GM23338 (cell line): Measurements from ENCODE around the gene FUT1. TPM values are rescaled to one million over a fixed set of nuclear protein-coding genes. Genes with fewer than 3 reads are reported as not detected.
A peak's percentile ranks its signal among the peaks of the same experiment; 100 is the strongest.

Source experiments
- ATAC-seq: fragments of 200-7000 bp; cut with Tn5 transposase; 3 replicates; pipeline ENCODE4 v1.9.1; 2020
- DNase-seq: peaks from one replicate; pipeline ENCODE4 v3.0.0-alpha.2; 2015; ENCODE audit warnings: low spot score
- H2AFZ ChIP-seq: fragments of 200-600 bp; sonication (generic); 2 replicates; pipeline ENCODE4 v1.8.0; 2016; ENCODE audit warnings: antibody characterized with exemption, mild to moderate bottlenecking, moderate library complexity
- H3F3A ChIP-seq: fragments of 200-600 bp; sonication (generic); replicated peaks from 2 replicates; pipeline ENCODE4 v1.8.0; 2017; ENCODE audit warnings: antibody characterized with exemption, mixed run types, low read depth
- H3K27ac ChIP-seq: fragments of 200-600 bp; sonication (generic); 2 replicates; pipeline ENCODE4 v1.6.1; 2016; ENCODE audit warnings: low read depth
- H3K27me3 ChIP-seq: fragments of 200-600 bp; sonication (generic); 2 replicates; pipeline ENCODE4 v1.8.0; 2016; ENCODE audit warnings: mild to moderate bottlenecking, mixed run types, moderate library complexity; ENCODE audit not compliant: insufficient read depth
- H3K36me3 ChIP-seq: fragments of 200-600 bp; sonication (generic); 2 replicates; pipeline ENCODE4 v1.8.0; 2016; ENCODE audit warnings: mild to moderate bottlenecking; ENCODE audit not compliant: insufficient read depth
- H3K4me1 ChIP-seq: fragments of 200-600 bp; sonication (generic); 2 replicates; pipeline ENCODE4 v1.8.0; 2016; ENCODE audit warnings: mild to moderate bottlenecking, moderate library complexity; ENCODE audit not compliant: insufficient read depth
- H3K4me2 ChIP-seq: fragments of 200-600 bp; sonication (generic); 2 replicates; pipeline ENCODE4 v1.7.1; 2017; ENCODE audit warnings: mixed run types
- H3K4me3 ChIP-seq: fragments of 200-600 bp; sonication (generic); 2 replicates; pipeline ENCODE4 v1.6.1; 2016; ENCODE audit warnings: mixed run types
- H3K79me2 ChIP-seq: fragments of 200-600 bp; sonication (generic); replicated peaks from 2 replicates; pipeline ENCODE4 v1.8.0; 2017; ENCODE audit warnings: mild to moderate bottlenecking; ENCODE audit not compliant: insufficient read depth
- H3K9me2 ChIP-seq: fragments of 200-600 bp; sonication (generic); 2 replicates; pipeline ENCODE4 v1.8.0; 2017; ENCODE audit not compliant: insufficient read depth
- H4K20me1 ChIP-seq: fragments of 200-600 bp; sonication (generic); replicated peaks from 2 replicates; pipeline ENCODE4 v1.8.0; 2017; ENCODE audit warnings: mild to moderate bottlenecking; ENCODE audit not compliant: insufficient read depth
- H3K27ac Mint-ChIP-seq: 2 replicates; pipeline ENCODE4 v1.8.0; 2020; ENCODE audit warnings: inconsistent platforms, mild to moderate bottlenecking, moderate library complexity, mixed read lengths
- H3K27me3 Mint-ChIP-seq: 3 replicates; pipeline ENCODE4 v1.8.0; 2022; ENCODE audit warnings: low read depth, mild to moderate bottlenecking, moderate library complexity, mixed read lengths, inconsistent platforms; ENCODE audit not compliant: insufficient read depth, poor library complexity
- H3K36me3 Mint-ChIP-seq: 3 replicates; pipeline ENCODE4 v1.8.0; 2021; ENCODE audit warnings: low read depth, mild to moderate bottlenecking, inconsistent platforms, moderate library complexity, mixed read lengths
- H3K4me1 Mint-ChIP-seq: 3 replicates; pipeline ENCODE4 v1.8.0; 2020; ENCODE audit warnings: mild to moderate bottlenecking, inconsistent platforms, mixed read lengths
- H3K4me3 Mint-ChIP-seq: 3 replicates; pipeline ENCODE4 v1.8.0; 2021; ENCODE audit warnings: moderate library complexity, mild to moderate bottlenecking, inconsistent platforms, mixed read lengths
- H3K9me3 Mint-ChIP-seq: 3 replicates; pipeline ENCODE4 v1.8.0; 2020; ENCODE audit warnings: moderate library complexity, mild to moderate bottlenecking, inconsistent platforms, mixed read lengths
- CREB1 ChIP-seq: fragments of 250-450 bp; sonication (Bioruptor Pico); IDR thresholded peaks from 2 replicates; pipeline ENCODE4 v1.5.0; 2020; ENCODE audit warnings: low read depth, mild to moderate bottlenecking, moderate library complexity
- ZNF331 ChIP-seq: fragments of 250-450 bp; sonication (Bioruptor Pico); IDR thresholded peaks from 2 replicates; pipeline ENCODE4 v1.5.0; 2020; ENCODE audit warnings: low read depth, mild to moderate bottlenecking, moderate library complexity
- polyA plus RNA-seq: library from polyadenylated mRNA; unstranded; fragments of >200 nt; fragmentation: Nextera tagmentation; extraction: Ambion mirVana; gene quantifications from 2 replicates; pipeline ENCODE4 v1.2.1, GENCODE V29; 2016
- total RNA-seq: library from RNA; depleted of rRNA; stranded (reverse); fragments of >200 nt; shearing (Covaris generic); gene quantifications from 2 replicates; pipeline ENCODE4 v1.2.3, GENCODE V29; 2014
- TF ChIP-seq, protein P1 (sequence below), 2 experiments: fragments of 200-600 bp in 1 of 2; sonication (generic) in 1 of 2; conservative IDR thresholded peaks; 2 replicates each; pipeline versions ENCODE4 v1.5.1 to v1.6.1; 2016 to 2017; ENCODE audit warnings: antibody characterized with exemption in 2 of 2, low read depth in 2 of 2, mild to moderate bottlenecking in 2 of 2, moderate library complexity in 1 of 2
- TF ChIP-seq, protein P2 (sequence below): IDR thresholded peaks from 2 replicates; pipeline ENCODE4 v1.6.1; 2016; ENCODE audit warnings: antibody characterized with exemption

The FUT1 gene
- total and polyA plus RNA-seq, 2 experiments from 2014 or later, result 4.4 to 20.8 TPM

DNA sequence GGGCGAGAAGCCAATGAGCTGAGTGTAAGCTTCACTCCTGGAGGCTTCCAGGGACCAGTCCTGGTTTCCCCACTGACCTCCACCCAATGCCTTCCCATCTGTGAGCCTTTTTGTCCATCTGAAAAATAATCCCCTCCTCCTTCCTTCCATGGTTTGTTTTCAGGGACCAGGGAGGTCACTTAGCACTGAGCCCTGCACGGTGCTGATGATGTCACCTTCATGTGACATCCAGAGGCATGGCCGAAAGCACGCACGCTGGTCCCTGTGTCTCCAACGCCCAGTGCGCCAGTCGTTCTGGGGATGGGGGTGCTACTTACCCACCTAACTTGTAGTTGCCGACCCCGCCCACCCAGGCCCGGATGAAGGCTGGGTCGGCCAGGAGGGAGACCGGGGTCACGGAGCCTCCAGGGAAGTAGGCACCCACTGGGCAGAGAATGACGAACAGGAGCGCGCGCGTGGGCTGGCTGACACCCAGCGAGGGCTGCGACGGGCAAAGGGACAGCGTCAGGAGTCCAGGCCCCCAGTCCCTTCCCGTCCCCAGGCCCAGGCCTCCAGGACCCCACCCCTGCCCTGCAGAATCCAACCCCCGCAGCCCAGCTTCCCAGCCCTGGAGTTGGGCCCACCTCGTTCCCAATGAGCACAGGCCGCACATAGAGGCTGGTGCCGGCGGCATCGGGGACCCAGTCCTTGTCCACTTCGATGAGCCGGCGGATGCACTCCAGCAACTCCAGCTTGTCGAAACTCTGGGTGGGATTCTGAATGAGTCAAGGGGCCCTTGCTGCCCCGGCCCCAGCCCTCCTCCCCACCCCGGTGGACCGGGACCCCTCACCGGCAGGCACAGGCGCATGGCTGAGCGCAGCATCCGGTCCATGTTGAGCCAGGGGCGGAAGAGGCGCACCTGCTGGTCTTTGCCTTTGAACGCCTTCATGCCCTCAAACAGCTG lies 47.2 kb upstream of the FUT1 start:
- Histone ChIP-seq H3K36me3 (no peaks in the 10 kb centered on the region), H4K20me1 (no peaks in the 10 kb centered on the region), H3K27me3 (no peaks in the 10 kb centered on the region), H3K4me3 (no peak overlapping the region), H3K27ac (peak overlapping the region; percentile 39; the same call in 1 of the 2 replicates), H3K9me2 (no peaks in the 10 kb centered on the region), H3F3A (peaks cover 5% of the 10 kb centered on the region; the same call in 1 of the 2 replicates), H3K4me1 (peaks cover 14% of the 10 kb centered on the region), H2AFZ (no peak overlapping the region), H3K79me2 (no peaks in the 10 kb centered on the region), H3K4me2 (peak overlapping the region; percentile 49; the same call in 1 of the 2 replicates)
- Mint-ChIP-seq H3K9me3 (no peaks in the 10 kb centered on the region), H3K4me3 (no peak overlapping the region; the same call in 2 of the 3 replicates), H3K36me3 (no peaks in the 10 kb centered on the region; the same call in 2 of the 3 replicates), H3K4me1 (peaks cover 20% of the 10 kb centered on the region; the same call in 2 of the 3 replicates), H3K27ac (peak overlapping the region; percentile 90), H3K27me3 (peaks cover 14% of the 10 kb centered on the region)
- no peak for TF ChIP-seq CREB1 (CRISPR knock-in tag)
- no peak for TF ChIP-seq ZNF331 (CRISPR knock-in tag)
- TF ChIP-seq, protein P1, sequence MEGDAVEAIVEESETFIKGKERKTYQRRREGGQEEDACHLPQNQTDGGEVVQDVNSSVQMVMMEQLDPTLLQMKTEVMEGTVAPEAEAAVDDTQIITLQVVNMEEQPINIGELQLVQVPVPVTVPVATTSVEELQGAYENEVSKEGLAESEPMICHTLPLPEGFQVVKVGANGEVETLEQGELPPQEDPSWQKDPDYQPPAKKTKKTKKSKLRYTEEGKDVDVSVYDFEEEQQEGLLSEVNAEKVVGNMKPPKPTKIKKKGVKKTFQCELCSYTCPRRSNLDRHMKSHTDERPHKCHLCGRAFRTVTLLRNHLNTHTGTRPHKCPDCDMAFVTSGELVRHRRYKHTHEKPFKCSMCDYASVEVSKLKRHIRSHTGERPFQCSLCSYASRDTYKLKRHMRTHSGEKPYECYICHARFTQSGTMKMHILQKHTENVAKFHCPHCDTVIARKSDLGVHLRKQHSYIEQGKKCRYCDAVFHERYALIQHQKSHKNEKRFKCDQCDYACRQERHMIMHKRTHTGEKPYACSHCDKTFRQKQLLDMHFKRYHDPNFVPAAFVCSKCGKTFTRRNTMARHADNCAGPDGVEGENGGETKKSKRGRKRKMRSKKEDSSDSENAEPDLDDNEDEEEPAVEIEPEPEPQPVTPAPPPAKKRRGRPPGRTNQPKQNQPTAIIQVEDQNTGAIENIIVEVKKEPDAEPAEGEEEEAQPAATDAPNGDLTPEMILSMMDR (conservative IDR thresholded peaks at IDR 0.05; ENCODE audit: low read depth in 2 of 2), result no peak
- TF ChIP-seq, protein P2, sequence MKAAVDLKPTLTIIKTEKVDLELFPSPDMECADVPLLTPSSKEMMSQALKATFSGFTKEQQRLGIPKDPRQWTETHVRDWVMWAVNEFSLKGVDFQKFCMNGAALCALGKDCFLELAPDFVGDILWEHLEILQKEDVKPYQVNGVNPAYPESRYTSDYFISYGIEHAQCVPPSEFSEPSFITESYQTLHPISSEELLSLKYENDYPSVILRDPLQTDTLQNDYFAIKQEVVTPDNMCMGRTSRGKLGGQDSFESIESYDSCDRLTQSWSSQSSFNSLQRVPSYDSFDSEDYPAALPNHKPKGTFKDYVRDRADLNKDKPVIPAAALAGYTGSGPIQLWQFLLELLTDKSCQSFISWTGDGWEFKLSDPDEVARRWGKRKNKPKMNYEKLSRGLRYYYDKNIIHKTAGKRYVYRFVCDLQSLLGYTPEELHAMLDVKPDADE, result no peak
- ATAC-seq (no peak), DNase-seq (no peak)

DNA sequence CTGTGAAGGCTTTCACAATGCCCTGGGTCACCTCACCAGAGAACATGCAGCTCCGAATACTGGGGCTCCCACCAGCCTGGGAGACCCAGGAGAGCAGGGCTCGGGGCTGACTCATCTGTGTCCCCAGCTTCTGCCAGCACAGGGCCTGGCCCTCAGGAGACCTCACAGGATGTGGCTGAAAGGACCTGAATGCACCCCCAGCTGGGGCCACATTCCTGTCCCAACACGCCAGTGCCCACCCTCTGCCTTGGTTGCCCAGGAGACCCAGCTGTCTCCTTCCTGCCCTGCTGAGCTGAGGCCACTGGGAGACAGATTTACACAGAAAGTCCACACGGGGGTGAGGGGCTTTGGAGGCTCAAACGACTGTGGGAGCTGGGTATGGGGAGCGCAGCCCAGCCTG lies 46.5 kb upstream of the FUT1 start:
- H3K4me3 Mint-ChIP-seq, result no peak overlapping the region
- H3K36me3 Mint-ChIP-seq, result no peaks in the 10 kb centered on the region; the same call in 2 of the 3 replicates
- Histone ChIP-seq H3K79me2 (no peaks in the 10 kb centered on the region), H3K27ac (peak overlapping the region; percentile 39; the same call in 1 of the 2 replicates), H3K9me2 (no peaks in the 10 kb centered on the region), H3K4me2 (peak overlapping the region; percentile 49; the same call in 1 of the 2 replicates), H3K4me1 (peaks cover 14% of the 10 kb centered on the region), H2AFZ (no peak overlapping the region), H3K27me3 (no peaks in the 10 kb centered on the region), H4K20me1 (no peaks in the 10 kb centered on the region), H3F3A (peaks cover 8% of the 10 kb centered on the region; the same call in 1 of the 2 replicates), H3K36me3 (no peaks in the 10 kb centered on the region), H3K4me3 (no peak overlapping the region)
- H3K4me1 Mint-ChIP-seq, result peaks cover 24% of the 10 kb centered on the region; the same call in 2 of the 3 replicates
- no peak overlapping the region for H3K27ac Mint-ChIP-seq
- H3K27me3 Mint-ChIP-seq, result peaks cover 16% of the 10 kb centered on the region
- ATAC-seq (peak; percentile 49), DNase-seq (peak; percentile 77)
- TF ChIP-seq ZNF331 (CRISPR knock-in tag), result no peak
- no peaks in the 10 kb centered on the region for H3K9me3 Mint-ChIP-seq
